ENCODE measurements around the gene ASB3.

ASB3 gene

DNA sequence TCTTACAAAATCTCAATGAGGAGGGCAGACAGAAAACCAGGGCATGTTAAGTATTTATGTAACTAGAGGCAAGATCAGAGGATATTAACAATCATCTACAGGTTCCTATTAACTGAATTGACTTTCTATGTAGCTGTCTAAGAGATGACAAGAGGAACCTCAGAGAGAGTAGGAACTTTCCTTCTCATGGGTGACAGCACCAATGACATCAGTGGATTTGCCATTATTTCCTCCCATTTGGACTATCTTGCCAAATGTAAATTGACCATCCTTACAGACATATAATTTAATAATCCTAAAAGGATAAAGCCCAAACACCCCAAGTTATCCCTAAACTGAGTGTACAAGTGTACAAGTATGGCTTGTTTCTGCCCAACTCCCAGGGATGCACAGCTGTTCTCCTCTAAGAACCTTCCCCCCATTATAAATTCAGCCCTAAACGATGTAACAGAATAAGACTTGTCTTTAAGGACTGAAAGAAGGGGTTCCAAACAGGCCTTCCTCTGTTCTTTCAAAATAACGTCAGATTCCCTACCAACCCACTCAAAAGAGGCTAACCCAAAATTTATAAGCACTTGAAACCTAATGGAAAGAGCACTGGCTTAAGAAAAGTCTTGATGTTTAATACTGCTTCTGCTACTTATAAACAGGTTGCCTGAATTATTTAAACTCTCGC is 92.5 kb downstream of the ASB3 start:
- Histone ChIP-seq H3F3A (ENCODE audit: insufficient read depth, low read length) (no peaks in the 10 kb centered on the region), H3K9ac (ENCODE audit: low read length) (no peak overlapping the region), H3K79me2 (ENCODE audit: insufficient read depth, low read length) (no peaks in the 10 kb centered on the region), H3K9me3 (ENCODE audit: low read length) (no peaks in the 10 kb centered on the region), H2AFZ (ENCODE audit: low read length) (no peak overlapping the region), H3K36me3 (ENCODE audit: insufficient read depth, low read length) (peaks cover 29% of the 10 kb centered on the region; the same call in 1 of the 2 replicates), H3K4me3 (ENCODE audit: low read depth, low read length, poor library complexity, severe bottlenecking) (no peak overlapping the region), H3K4me2 (ENCODE audit: low read length) (no peak overlapping the region), H4K20me1 (ENCODE audit: insufficient read depth, low read length) (no peaks in the 10 kb centered on the region), H3K4me1 (ENCODE audit: insufficient read depth, low read length, severe bottlenecking) (no peaks in the 10 kb centered on the region), H3K27ac (ENCODE audit: low read depth, low read length, poor library complexity, severe bottlenecking) (no peak overlapping the region), H3K27me3 (ENCODE audit: insufficient read depth, low read length) (no peaks in the 10 kb centered on the region), H3K9me2 (ENCODE audit: low read depth, low read length) (no peaks in the 10 kb centered on the region)
- TF ChIP-seq EZH2 (IDR thresholded peaks at IDR 0.05; ENCODE audit: borderline replicate concordance, low read length), result no peak
- TF ChIP-seq, protein P1, sequence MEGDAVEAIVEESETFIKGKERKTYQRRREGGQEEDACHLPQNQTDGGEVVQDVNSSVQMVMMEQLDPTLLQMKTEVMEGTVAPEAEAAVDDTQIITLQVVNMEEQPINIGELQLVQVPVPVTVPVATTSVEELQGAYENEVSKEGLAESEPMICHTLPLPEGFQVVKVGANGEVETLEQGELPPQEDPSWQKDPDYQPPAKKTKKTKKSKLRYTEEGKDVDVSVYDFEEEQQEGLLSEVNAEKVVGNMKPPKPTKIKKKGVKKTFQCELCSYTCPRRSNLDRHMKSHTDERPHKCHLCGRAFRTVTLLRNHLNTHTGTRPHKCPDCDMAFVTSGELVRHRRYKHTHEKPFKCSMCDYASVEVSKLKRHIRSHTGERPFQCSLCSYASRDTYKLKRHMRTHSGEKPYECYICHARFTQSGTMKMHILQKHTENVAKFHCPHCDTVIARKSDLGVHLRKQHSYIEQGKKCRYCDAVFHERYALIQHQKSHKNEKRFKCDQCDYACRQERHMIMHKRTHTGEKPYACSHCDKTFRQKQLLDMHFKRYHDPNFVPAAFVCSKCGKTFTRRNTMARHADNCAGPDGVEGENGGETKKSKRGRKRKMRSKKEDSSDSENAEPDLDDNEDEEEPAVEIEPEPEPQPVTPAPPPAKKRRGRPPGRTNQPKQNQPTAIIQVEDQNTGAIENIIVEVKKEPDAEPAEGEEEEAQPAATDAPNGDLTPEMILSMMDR (IDR thresholded peaks at IDR 0.05; ENCODE audit: low read length), result no peak

DNA sequence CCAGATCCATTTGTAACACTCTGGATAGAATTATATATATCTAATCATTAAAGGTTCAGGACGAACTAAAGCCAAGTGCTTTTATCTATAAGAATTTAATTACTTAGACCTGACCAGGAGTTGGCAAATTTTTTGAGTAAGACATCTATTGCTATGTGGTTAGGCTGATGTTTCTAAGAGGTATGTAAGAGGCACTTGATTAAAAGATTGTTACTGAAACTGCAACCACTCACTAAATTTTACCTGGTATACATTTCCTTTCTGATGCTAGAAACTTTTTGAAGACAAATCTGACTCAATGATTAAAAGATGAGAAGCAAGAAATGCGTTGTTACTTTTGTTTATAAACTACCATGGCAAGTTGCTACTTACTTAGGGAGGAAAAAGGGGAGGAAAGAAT is 95.9 kb downstream of the ASB3 start:
- H2AFZ ChIP-seq (ENCODE audit: low read length), result no peak overlapping the region
- H3F3A ChIP-seq (ENCODE audit: insufficient read depth, low read length), result no peaks in the 10 kb centered on the region
- H4K20me1 ChIP-seq (ENCODE audit: insufficient read depth, low read length), result no peaks in the 10 kb centered on the region
- no peaks in the 10 kb centered on the region for H3K9me2 ChIP-seq (ENCODE audit: low read depth, low read length)
- H3K9ac ChIP-seq (ENCODE audit: low read length), result no peak overlapping the region
- no peaks in the 10 kb centered on the region for H3K79me2 ChIP-seq (ENCODE audit: insufficient read depth, low read length)
- H3K4me1 ChIP-seq (ENCODE audit: insufficient read depth, low read length, severe bottlenecking), result no peaks in the 10 kb centered on the region
- no peaks in the 10 kb centered on the region for H3K9me3 ChIP-seq (ENCODE audit: low read length)
- TF ChIP-seq, protein P1 (IDR thresholded peaks at IDR 0.05; ENCODE audit: low read length), result no peak
- TF ChIP-seq EZH2 (IDR thresholded peaks at IDR 0.05; ENCODE audit: borderline replicate concordance, low read length), result no peak
- no peak overlapping the region for H3K4me2 ChIP-seq (ENCODE audit: low read length)
- H3K27me3 ChIP-seq (ENCODE audit: insufficient read depth, low read length), result no peaks in the 10 kb centered on the region
- H3K4me3 ChIP-seq (ENCODE audit: low read depth, low read length, poor library complexity, severe bottlenecking), result no peak overlapping the region
- H3K27ac ChIP-seq (ENCODE audit: low read depth, low read length, poor library complexity, severe bottlenecking), result no peak overlapping the region
- H3K36me3 ChIP-seq (ENCODE audit: insufficient read depth, low read length), result peaks cover 25% of the 10 kb centered on the region; the same call in 1 of the 2 replicates

DNA sequence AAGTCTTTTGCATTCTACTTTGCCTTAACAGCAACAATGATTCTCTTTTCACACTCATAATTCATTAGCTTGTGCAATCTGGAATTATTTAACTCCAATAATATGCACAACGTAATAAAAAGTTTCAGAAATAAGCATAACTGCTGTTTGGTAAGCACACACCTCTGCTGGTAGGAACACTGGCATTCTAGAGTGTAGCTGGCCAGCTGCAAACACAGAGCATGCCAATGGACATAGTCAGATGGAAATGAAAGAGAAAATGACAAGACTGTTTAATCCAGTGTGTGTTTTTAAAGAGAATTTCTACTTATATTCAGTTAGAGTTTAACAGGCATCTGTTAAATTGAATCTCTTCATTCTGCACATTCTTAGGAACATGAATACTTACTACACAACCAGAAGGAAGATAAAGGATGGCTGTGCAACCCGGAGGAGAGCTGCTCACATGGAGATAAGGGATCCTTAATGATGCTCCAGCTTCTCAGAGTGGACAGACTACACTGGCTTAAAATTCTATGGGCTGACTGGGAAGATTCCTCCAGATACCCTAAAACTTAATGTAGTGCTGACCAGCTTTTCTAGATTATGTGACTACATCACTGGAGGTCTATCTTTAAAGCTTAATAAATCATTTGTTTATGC is 113.8 kb downstream of the ASB3 start:
- H3K36me3 ChIP-seq (ENCODE audit: insufficient read depth, low read length), result peaks cover 5% of the 10 kb centered on the region; the same call in 1 of the 2 replicates
- H3K4me1 ChIP-seq (ENCODE audit: insufficient read depth, low read length, severe bottlenecking), result no peaks in the 10 kb centered on the region
- H3K4me3 ChIP-seq (ENCODE audit: low read depth, low read length, poor library complexity, severe bottlenecking), result no peak overlapping the region
- no peaks in the 10 kb centered on the region for H3K79me2 ChIP-seq (ENCODE audit: insufficient read depth, low read length)
- H3K27me3 ChIP-seq (ENCODE audit: insufficient read depth, low read length), result no peaks in the 10 kb centered on the region
- TF ChIP-seq, protein P1 (IDR thresholded peaks at IDR 0.05; ENCODE audit: low read length), result no peak
- no peak for TF ChIP-seq EZH2 (IDR thresholded peaks at IDR 0.05; ENCODE audit: borderline replicate concordance, low read length)
- no peaks in the 10 kb centered on the region for H3K9me3 ChIP-seq (ENCODE audit: low read length)
- no peak overlapping the region for H2AFZ ChIP-seq (ENCODE audit: low read length)
- no peaks in the 10 kb centered on the region for H3F3A ChIP-seq (ENCODE audit: insufficient read depth, low read length)
- H3K27ac ChIP-seq (ENCODE audit: low read depth, low read length, poor library complexity, severe bottlenecking), result no peak overlapping the region
- H4K20me1 ChIP-seq (ENCODE audit: insufficient read depth, low read length), result no peaks in the 10 kb centered on the region
- no peak overlapping the region for H3K9ac ChIP-seq (ENCODE audit: low read length)
- no peak overlapping the region for H3K4me2 ChIP-seq (ENCODE audit: low read length)
- H3K9me2 ChIP-seq (ENCODE audit: low read depth, low read length), result no peaks in the 10 kb centered on the region
